SIG-M5 treated with dmso at 0.1 percent for 504 hours (cell line): ENCODE data around the gene NINJ1.

Source experiments
- DNase-seq: peaks from one replicate; lab custom pipeline; 2025; ENCODE audit not compliant: unreplicated experiment; lab: John Stamatoyannopoulos, UW

Gene NINJ1

DNA sequence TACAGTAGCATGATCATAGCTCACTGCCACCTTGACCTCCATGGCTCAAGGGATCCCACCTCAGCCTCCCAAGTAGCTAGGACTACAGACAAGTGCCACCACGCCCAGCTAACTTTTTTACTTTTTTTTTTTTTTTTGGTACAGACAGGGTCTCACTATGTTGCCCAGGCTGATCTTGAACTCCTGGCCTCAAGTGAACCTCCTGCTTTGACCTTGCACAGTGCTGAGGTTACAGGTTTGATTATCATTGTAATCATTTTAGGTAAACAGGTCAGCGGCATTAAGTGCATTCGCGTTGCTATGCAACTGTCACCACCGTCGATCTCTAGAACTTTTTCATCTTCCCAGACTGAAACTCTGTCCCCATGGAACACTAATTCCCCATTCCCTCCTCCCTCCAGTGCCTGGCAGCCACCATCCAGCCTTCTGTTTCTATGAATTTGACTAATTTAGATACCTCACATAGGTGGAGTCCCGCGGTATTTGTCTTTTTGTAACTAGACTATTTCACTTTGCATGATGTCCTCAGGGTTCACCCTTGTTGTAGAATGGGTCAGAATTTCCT, 43.9 kb downstream of the NINJ1 start:
- no peak for DNase-seq

DNA sequence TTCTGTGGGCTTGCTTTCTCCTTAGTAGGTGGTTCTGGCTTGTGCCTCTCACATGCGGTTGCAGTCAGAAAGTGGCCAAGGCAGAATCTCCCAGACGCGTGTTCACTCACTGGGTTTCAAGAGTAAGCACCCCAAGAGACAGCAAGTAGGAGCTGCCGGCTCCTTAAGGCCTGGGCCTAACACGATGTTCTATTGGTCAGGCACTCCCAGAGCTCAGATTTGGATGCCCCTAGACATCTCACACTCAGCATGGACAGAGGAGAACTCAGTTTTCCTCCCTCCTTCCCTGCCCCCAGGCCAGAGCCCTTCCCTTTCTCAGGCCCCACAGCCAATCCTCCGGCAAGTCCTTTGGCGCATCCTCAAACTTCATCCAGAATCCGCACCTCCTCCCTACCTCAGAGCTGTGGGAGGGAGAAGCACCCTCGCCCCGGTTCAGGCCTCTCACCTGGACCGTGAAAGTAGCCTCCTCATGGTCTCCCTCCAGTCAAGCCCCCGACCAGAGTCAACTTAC, 44.5 kb downstream of the NINJ1 start:
- DNase-seq: no peak

DNA sequence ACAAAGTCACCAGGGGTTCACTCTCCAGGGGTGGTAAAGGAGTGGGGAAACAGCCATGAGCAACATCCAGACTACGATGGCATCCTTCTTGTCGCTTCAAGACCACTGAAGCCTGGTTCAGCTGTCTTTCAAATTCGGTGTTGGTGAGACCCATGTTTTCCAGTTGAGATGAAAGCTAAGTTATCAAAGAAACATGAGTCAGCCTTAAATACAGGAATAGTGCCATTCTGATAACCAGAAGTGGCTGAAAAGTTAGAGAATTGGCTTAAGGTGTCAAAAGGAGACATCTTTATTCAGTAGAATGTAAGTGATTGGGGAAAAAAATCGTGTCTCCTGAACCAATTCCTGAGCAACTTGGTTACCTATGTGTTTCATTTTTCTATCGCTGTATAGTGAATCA, 45.0 kb downstream of the NINJ1 start:
- DNase-seq: no peak

DNA sequence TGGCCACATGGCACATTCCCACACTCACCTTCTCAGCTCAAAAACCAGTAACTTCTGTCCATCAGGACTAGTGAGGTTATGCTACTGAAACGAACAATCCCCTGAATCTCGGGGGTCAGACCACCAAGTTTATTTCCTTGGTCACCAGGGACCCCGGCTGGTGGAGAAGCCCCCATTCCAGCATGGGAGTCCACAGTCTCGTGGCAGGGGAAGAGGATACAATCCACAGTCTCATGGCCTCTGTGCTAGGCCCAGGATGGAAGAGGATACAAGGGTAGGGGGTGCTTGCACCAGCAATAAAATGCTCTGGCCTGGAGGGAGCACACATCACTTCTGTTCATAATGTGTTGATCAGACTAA, 45.4 kb downstream of the NINJ1 start:
- no peak for DNase-seq

DNA sequence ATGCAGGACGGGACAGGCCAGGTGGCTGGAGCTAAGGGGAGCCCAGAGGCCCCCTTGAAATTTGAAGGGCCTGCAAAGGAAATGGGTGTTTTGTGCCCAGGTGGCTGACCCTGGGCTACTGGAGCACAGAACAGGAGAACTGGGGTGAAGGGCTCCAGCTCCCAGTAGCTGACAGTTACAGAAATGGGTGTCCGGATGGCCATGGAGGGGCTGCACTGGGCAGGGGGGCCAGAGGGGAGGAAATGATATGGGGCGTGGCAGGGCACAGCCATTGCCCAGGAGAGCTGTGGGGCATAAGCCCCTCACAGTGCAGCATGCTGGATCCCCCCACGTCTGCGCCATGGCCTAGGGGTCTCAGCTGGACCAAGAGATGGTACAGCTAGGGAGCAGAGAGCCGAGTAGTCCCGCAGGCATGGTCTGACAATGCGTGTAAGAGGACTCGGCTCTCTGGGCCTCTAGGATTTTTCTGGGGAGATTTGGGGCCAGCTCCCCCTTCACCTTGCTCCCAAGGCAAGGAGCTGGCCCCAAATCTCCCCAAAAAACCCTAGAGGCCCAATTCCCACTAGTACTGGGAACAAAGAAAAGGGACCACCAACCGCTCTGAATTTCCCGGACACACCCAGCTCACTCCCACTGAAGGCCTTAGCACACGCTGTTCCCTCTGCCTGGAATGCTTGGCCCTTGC, 45.9 kb downstream of the NINJ1 start:
- no peak for DNase-seq

DNA sequence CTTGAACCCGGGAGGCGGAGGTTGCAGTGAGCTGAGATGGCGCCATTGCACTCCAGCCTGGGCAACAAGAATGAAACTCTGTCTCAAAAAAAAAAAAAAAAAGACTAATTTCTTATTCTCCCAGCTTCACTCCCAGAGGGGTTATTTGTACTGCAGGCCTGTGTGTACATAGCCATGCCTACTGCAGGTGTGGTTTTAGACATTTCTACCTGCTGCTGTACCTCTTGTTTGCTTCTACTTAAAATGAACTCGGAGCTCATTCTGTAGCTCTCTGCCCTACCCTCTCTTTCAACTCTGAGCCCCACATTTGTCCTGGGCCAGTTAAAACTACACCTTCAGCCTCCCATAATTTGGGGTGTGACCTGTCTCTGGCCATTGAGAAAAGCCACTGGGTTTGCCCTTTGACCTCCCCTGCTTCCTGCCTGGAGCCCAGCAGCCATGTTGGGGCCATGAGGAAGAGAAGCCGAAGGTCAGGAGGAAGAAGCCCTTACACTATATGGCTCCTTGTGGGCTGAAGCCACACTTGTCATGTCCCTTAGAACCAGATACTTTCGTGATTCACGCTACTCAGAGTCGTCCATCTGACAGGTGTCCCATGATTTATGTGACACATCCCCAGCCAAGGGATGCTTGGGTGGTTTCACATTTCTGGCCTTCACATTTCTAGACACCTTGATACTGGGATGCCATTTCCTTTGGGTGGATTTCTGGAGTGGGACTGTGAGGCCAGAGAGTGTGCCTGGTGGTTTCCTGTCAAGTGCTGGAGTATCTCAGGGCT, 47.4 kb downstream of the NINJ1 start:
- no peak for DNase-seq

DNA sequence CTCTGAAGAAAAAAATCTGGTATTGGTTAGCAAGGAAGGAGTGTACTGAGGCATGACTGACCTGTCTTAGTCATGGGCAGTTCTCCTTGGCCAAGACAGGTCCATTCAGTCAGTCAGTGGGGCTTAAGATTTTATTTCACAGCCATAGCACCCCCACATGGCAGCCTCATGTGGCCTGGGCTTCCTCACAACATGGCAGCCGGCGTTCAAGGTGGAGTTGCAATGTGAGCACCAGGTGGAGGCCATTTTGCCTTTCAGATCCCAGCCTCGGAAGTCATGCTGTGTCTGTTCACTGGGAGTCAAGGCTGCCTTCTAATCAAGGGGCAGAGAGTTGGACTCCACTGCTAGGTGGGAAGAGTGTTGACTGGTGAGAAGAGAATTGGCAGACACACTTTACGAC, 48.4 kb downstream of the NINJ1 start:
- DNase-seq: no peak

DNA sequence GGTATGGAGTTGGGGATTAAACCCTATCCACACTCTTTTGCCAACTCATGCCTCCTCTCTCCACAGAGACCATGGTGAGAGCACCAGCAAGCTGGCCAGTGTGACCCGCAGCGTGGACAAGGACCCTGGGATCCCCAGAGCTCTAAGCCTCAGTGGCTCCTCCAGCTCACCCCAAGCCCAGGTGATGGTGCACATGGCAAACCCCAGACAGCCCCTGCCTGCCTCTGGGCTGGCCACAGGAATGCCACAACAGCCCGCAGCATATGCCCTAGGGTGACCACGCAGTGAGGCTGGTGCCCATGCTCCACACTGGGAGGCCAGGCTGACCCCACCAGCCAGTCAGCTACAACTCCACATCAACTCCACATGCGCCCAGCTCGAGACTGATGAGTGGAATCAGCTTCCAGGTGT, 49.6 kb downstream of the NINJ1 start:
- DNase-seq: no peak

DNA sequence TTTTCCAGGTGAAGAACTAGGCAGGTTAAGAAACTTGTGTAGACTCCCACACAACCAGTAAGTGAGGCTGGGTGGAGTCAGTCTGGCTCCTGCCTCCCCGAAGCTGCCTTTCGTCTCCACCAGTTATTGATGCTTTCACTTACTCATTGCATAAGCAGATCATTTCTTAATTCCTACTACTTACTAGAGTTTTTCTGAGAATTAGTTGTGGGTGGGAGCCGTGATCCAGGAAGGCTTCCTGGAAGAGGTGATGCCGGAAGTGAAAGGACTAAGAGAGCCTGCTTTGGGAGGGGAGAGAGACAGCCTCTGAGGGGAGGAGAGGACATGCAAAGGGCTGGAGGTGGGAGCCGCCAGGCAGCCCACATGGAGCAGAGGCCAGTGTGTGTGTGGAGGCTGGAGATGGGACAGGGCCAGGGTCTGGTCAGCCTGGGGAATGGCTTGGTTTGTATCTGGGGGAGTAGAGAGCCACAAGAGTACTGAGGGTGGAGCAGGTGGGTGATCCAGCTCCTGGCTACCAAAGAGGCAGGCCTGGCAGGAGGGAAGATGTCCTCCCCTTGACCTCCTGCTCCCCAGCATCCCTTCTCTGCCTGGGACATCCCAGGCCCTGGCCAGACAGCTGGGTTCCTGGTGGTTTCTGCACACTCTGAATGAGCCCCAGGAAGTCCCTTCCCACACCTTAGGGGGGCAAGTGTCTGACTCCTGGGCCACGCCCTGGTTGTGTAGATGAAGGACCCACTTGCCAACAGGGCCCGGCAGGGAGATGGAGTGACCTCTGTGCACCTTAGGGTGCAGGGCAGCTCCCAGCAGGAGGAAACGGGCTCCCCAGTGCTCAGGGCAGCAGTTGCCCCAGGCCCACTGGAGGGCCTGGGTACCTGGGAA, 50.2 kb downstream of the NINJ1 start:
- DNase-seq: no peak

DNA sequence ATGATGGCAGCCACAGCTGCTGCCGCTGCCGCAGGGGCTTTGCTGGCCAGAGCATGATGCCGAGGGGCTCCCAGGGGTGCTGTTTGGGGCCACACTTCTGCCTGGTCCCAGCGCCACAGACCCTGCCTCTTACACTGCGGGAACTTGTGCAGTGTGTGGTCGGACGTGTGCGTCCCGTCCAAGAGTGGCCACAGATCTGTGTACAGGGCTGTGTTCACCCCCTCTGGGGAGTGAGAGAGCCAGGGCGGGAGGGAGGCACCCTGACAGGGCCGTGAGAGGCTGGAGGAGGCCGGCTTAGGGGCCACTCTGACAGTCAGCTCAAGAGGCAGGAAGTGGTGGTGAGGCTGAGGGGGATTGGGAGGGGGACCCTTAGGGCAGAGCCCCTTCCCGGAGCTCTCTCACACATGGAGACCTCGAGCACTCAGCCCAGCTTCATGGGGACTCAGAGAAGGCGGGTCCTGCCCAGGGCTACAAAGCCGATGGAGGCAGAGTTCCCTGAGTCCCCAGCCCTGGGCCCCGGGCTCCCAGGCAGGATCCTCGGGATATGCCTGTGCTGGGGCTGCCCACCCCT, 51.1 kb downstream of the NINJ1 start:
- DNase-seq: no peak

DNA sequence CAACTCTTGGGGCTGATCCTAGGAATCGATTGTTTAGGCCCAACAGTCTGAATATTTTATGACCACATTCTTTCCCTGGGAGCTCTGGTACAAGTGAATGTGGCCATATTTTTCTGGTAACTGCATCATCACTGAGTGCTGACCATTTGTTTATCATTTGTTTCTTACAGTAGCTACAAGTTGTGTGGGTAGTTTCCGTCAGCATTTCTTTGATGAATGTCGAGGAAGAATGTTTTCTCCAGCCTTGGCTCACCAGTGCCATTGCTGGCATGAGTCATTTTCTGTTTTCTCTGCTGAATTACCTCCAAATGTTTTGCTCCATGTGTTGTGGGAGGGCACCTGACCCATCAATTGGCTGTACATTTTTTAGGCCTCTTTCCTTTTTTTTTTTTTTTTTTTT, 52.1 kb downstream of the NINJ1 start:
- DNase-seq: no peak

DNA sequence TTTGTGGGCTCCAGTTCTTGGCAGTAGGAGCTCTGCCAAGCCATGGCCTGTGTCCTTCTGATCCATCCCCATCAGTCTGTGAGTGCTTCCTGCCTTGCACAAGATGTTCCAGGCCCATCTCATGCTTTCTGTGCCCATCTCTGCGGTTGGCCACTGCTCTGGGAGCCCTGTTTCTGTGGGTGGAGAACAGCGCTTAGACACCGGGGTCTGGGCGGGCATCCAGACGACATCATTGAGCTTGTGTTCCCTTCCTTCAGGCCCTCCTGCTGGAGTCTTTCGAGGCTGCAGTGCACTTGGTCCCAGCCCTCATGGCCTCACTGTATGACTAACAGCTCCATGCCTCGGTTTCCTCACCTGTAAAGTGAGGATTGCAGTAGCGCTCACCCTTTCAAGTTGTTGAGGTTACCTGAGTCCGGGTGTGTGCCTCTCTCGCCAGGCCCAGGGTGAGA, 52.9 kb downstream of the NINJ1 start:
- no peak for DNase-seq

DNA sequence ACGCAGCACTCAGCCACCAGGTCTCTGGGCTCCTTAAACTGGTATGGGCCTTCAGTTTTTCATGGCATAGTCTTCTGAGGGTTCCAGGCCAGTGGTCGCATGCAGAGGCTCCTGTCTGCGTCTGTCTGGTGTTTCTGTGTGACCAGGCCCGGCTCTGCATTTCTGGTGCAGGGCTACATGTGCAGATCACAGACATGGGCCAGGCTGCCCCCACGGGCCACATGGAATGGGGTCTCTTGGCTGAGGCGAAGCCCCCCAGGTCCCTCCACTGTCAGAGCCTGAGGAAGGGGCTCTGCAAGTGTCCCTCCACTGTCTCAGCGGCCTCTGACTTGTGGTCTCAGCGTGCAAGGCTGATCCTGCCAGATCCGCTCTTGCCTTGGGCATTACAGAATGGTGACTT, 53.6 kb downstream of the NINJ1 start:
- DNase-seq: no peak

DNA sequence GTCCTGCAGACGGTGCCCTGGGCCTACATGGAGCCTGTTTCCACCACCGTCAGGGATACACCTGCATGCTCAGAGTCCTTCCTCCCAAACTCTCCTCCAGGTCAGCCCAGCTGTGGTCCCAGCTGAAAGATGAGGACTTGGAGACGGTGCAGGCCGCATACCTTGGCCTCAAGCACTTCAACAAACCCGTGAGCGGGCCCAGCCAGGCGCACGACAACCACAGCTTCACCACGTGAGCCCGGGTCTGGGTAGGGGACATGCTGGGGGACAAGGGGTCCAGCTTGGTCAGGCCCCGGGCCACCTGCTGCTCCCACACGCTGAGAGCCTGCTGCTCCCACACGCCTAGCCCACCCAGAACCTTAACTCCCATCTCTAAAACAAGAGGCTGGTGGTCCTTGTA, 54.7 kb downstream of the NINJ1 start:
- no peak for DNase-seq

DNA sequence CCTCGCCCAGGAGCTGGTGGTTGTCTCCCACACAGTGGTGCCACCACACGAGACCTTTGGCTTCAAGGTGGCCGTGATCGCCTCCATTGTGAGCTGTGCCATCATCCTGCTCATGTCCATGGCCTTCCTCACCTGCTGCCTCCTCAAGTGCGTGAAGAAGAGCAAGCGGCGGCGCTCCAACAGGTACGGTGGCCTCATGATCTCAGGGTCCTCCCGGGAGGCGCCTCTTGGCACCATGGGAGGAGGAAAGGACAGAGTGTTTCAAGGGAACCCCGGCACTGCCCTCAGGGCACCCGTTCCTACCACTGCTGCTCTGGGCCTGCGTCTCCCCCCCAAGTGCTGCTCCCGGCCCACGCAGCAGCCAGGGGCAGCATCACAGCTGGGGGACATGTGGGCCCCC, 56.2 kb downstream of the NINJ1 start:
- no peak for DNase-seq

DNA sequence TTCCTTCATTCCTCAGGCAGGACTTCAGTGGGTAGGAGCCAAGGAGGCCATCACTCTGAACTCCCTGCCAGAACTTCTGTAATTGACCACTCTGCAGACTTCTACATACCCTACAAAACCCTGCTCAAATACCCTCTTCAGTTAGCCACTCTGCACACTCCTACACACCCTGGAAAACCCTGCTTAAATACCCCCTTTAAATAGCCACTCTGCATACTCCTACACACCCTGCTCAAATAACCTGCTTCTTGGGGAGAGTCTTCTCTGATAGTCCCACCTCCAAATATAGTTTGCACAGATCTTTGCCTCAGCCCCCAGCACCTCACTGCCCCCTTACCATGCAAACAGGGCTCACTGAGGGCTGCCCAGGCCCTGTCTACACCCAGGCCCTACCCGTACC, 56.7 kb downstream of the NINJ1 start:
- no peak for DNase-seq

DNA sequence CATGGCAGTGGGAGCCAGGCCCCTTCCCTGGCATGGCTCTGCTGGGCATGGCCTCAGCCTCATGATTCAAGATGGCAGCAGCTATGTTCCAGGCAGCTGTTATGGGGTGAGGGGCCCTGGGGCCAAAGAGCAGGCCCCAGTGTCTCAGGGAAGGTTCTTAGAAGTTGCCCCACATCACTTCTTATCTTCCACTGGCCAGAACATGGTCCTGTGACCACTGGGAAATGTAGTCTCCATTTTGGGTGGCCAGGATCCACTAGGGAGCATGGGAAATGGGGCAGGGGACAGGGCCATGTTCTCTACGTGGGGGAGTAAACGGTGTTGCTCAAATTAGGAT, 57.3 kb downstream of the NINJ1 start:
- DNase-seq: no peak

DNA sequence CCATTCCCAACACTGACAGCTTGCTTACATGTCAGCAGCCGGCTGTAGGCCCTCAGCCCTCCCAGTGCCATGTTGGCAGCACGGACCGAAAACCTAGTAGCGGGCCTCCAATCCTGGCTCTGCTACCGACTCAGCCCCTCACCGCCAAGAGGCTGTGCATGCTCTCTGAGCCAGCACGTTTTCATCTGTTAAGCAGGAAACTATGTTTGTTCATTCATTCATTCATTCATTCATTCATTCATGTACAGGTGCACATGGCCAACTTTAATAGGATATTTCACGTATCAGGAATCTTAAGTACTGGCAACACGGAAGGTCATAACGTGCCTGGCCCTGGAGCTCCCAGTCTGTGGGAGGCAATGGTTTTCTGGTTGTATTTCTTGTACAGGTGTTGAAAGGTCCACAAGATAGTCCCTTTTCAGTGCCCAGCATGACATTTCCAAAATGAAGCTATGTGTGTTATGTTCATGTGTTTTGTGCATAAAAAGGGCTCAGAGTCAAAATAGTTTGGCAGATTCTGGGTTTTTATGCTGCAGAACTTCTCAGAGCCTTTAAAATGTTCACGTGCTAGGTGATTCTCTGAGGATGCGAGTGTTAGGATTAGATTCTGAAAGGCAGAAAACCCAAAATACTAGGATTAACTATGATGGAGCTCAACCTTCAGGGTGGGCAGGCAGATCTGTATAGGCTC, 57.8 kb downstream of the NINJ1 start:
- no peak for DNase-seq

DNA sequence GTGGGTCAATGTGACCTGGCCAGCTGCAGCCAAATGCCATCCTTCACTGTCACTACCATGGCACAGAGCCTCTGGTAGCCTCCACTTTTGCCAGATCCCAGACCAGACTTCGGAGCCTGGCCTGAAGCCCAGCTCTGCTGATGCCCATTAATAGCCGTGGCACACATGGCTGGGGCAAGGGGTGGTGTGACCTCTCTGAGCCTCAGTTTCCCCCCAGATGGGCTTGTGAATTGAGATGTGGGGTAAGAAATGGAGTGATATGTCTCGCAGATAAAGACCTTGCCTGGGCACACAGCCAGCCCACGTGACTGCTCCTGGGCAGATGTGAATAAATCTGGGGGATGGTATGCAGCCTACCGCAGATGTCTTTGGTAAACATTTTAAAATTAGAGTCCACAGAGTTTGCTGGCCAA, 61.7 kb downstream of the NINJ1 start:
- no peak for DNase-seq
